HepG2 (cell line): ENCODE data around the gene TMEM63B. TPM values are rescaled to one million over a fixed set of nuclear protein-coding genes. Genes with fewer than 3 reads are reported as not detected.

Experiments
- ARNT ChIP-seq: fragments of 450-650 bp; IDR thresholded peaks from 2 replicates; pipeline ENCODE4 v1.6.1; 2017
- BCL6 ChIP-seq: IDR thresholded peaks from 2 replicates; pipeline ENCODE4 v1.6.1; 2016; ENCODE audit warnings: missing genetic modification reagents, missing compliant biosample characterization
- CBX1 ChIP-seq: IDR thresholded peaks from one replicate; pipeline ENCODE4 v1.6.1; 2016; ENCODE audit warnings: antibody characterized with exemption, low read depth
- CENPBD1 ChIP-seq: sonication (generic); formaldehyde crosslinking; IDR thresholded peaks from 2 replicates; pipeline ENCODE4 v1.8.0; 2022; ENCODE audit warnings: missing genetic modification reagents, low read depth, mild to moderate bottlenecking, borderline replicate concordance
- ETV5 ChIP-seq: IDR thresholded peaks from 2 replicates; pipeline ENCODE4 v1.6.1; 2018; ENCODE audit warnings: missing biosample characterization, missing genetic modification reagents, inconsistent platforms, borderline replicate concordance
- HCFC1 ChIP-seq: fragments of 150-350 bp; IDR thresholded peaks from 2 replicates; pipeline ENCODE4 v1.6.1; 2014; ENCODE audit warnings: low read depth, low read length
- HNF4G ChIP-seq, 2 experiments: sonication (generic) in 1 of 2; formaldehyde crosslinking in 1 of 2; IDR thresholded peaks; 2 replicates each; pipeline versions ENCODE4 v1.4.0 to v1.6.1; 2011 to 2020; ENCODE audit warnings: borderline replicate concordance in 2 of 2, low read depth in 2 of 2, mild to moderate bottlenecking in 2 of 2, low read length in 1 of 2, missing genetic modification reagents in 1 of 2, moderate library complexity in 1 of 2
- KLF13 ChIP-seq: sonication (generic); formaldehyde crosslinking; IDR thresholded peaks from 2 replicates; pipeline ENCODE4 v1.4.0; 2020; ENCODE audit warnings: mild to moderate bottlenecking, missing genetic modification reagents
- KMT2B ChIP-seq: IDR thresholded peaks from 2 replicates; pipeline ENCODE4 v1.6.1; 2016; ENCODE audit warnings: missing genetic modification reagents, missing compliant biosample characterization
- MBNL3 ChIP-seq: fragments of 250-450 bp; sonication (Bioruptor Pico); conservative IDR thresholded peaks from 2 replicates; pipeline ENCODE4 v1.8.0; 2022; ENCODE audit warnings: mild to moderate bottlenecking, inconsistent platforms
- NCOA1 ChIP-seq: sonication (generic); formaldehyde crosslinking; IDR thresholded peaks from 2 replicates; pipeline ENCODE4 v1.9.0; 2021; ENCODE audit warnings: missing genetic modification reagents
- NRL ChIP-seq: sonication (generic); formaldehyde crosslinking; IDR thresholded peaks from 2 replicates; pipeline ENCODE4 v1.5.0; 2020; ENCODE audit warnings: missing genetic modification reagents, mild to moderate bottlenecking, moderate library complexity, borderline replicate concordance
- RFX5 ChIP-seq: IDR thresholded peaks from 2 replicates; pipeline ENCODE4 v1.6.1; 2011; ENCODE audit warnings: low read depth, low read length, improper control_type of control experiment
- SIN3B ChIP-seq: fragments of 150-350 bp; IDR thresholded peaks from 2 replicates; pipeline ENCODE4 v1.6.1; 2014; ENCODE audit warnings: low read length
- THYN1 ChIP-seq: sonication (generic); formaldehyde crosslinking; IDR thresholded peaks from 2 replicates; pipeline ENCODE4 v1.8.1; 2023; ENCODE audit warnings: low read depth, mild to moderate bottlenecking, moderate library complexity, missing genetic modification reagents, borderline replicate concordance
- TSC22D2 ChIP-seq: sonication (generic); formaldehyde crosslinking; IDR thresholded peaks from 2 replicates; pipeline ENCODE4 v1.5.1; 2020; ENCODE audit warnings: missing genetic modification reagents, mild to moderate bottlenecking, borderline replicate concordance
- ZBTB1 ChIP-seq: sonication (generic); formaldehyde crosslinking; IDR thresholded peaks from 2 replicates; pipeline ENCODE4 v1.4.0; 2020; ENCODE audit warnings: missing genetic modification reagents, borderline replicate concordance
- ZNF224 ChIP-seq: sonication (generic); formaldehyde crosslinking; IDR thresholded peaks from 2 replicates; pipeline ENCODE4 v1.5.0; 2020; ENCODE audit warnings: mild to moderate bottlenecking, missing genetic modification reagents
- ZNF441 ChIP-seq: sonication (generic); formaldehyde crosslinking; IDR thresholded peaks from 2 replicates; pipeline ENCODE4 v1.7.0; 2021; ENCODE audit warnings: missing genetic modification reagents, borderline replicate concordance
- ZNF749 ChIP-seq: sonication (generic); formaldehyde crosslinking; IDR thresholded peaks from 2 replicates; pipeline ENCODE4 v1.8.0; 2022; ENCODE audit warnings: mild to moderate bottlenecking, missing genetic modification reagents, moderate library complexity, borderline replicate concordance
- ZSCAN25 ChIP-seq: sonication (generic); formaldehyde crosslinking; IDR thresholded peaks from 2 replicates; pipeline ENCODE4 v1.8.0; 2022; ENCODE audit warnings: mild to moderate bottlenecking, missing genetic modification reagents
- polyA plus RNA-seq, 8 experiments: library from polyadenylated mRNA; depleted of rRNA in 3 of 8; stranded (reverse) in 7 of 8; unstranded in 1 of 8; fragments of >200 nt; fragmentation: Illumina TruSeq in 4 of 8; extraction: Trizol in 4 of 8; gene quantifications; 2 replicates each; pipeline versions ENCODE4 v1.2.1 to v1.2.3, GENCODE V29; 2011 to 2016; ENCODE audit warnings: low read depth in 4 of 8, missing spikeins in 1 of 8, mixed read lengths in 1 of 8; ENCODE audit not compliant: insufficient read depth in 1 of 8
- total RNA-seq, 5 experiments: library from RNA; depleted of rRNA; stranded (reverse); fragments of >200 nt; fragmentation: Illumina TruSeq; extraction: Trizol; gene quantifications; 2 replicates each; pipeline ENCODE4 v1.2.3, GENCODE V29; 2016; ENCODE audit warnings: low read depth in 1 of 5
- TF ChIP-seq, protein P1 (sequence below): sonication (generic); formaldehyde crosslinking; IDR thresholded peaks from 2 replicates; pipeline ENCODE4 v1.4.0; 2020; ENCODE audit warnings: missing genetic modification reagents
- TF ChIP-seq, protein P2 (sequence below): sonication (generic); formaldehyde crosslinking; conservative IDR thresholded peaks from 2 replicates; pipeline ENCODE4 v1.8.0; 2022; ENCODE audit warnings: low read depth, missing genetic modification reagents
- TF ChIP-seq, protein P3 (sequence below): sonication (generic); formaldehyde crosslinking; IDR thresholded peaks from 2 replicates; pipeline ENCODE4 v1.5.1; 2020; ENCODE audit warnings: mild to moderate bottlenecking, missing genetic modification reagents

Gene TMEM63B
- total and polyA plus RNA-seq, 2 of the 13 experiments (the other 11 are each of a cell fraction or from before 2014, with no cell fraction given), result 27.4 to 75.8 TPM

DNA sequence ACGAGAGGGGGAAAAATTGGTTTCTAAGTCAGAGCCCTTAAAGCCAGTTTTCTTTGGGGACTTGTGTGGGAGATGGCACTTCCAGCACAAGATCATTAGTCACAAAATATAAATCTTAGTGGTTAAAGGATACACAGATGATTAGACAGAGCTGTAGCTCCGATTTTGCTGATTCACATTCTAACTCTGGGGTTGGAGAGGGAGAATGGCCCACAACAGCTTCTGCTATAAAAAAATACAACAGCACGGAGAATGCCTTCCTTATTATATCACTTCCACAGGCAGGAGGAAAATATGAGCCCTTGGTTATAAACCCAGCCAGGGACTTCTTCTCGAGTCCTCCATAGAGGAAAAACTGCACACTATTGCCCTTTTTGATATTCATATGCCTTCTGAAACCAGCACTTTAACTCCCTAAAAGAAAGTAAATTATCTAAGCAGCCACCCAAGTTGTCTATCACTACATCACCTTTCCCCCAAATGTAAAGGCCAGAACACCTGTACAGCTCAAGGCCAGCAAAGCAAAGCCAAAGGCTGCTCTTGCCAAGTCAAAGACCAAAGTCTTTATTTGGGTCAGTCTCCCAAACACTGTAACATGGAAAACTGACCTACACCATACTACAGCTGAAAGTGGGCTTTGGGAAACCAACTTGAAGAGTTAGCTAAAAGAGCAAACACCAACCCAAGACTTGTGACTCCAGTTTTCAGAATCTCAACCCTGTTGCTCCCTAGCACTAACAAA, 10.5 kb upstream of the TMEM63B start (continued):
- TF ChIP-seq, protein P1, sequence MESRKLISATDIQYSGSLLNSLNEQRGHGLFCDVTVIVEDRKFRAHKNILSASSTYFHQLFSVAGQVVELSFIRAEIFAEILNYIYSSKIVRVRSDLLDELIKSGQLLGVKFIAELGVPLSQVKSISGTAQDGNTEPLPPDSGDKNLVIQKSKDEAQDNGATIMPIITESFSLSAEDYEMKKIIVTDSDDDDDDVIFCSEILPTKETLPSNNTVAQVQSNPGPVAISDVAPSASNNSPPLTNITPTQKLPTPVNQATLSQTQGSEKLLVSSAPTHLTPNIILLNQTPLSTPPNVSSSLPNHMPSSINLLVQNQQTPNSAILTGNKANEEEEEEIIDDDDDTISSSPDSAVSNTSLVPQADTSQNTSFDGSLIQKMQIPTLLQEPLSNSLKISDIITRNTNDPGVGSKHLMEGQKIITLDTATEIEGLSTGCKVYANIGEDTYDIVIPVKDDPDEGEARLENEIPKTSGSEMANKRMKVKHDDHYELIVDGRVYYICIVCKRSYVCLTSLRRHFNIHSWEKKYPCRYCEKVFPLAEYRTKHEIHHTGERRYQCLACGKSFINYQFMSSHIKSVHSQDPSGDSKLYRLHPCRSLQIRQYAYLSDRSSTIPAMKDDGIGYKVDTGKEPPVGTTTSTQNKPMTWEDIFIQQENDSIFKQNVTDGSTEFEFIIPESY (CRISPR knock-in tag), result no peak
- TF ChIP-seq ARNT, result no peak
- no peak for TF ChIP-seq KMT2B (CRISPR knock-in tag)
- TF ChIP-seq HCFC1, result no peak
- TF ChIP-seq HNF4G (IDR thresholded peaks at IDR 0.05; ENCODE audit: borderline replicate concordance, low read depth, low read length), result peak; percentile 61; the same call in 1 of the 2 replicates
- peak; percentile 29; the same call in 1 of the 2 replicates for TF ChIP-seq HNF4G (CRISPR knock-in tag; IDR thresholded peaks at IDR 0.05; ENCODE audit: borderline replicate concordance, low read depth)
- TF ChIP-seq TSC22D2 (CRISPR knock-in tag), result no peak
- no peak for TF ChIP-seq THYN1 (CRISPR knock-in tag)
- no peak for TF ChIP-seq MBNL3 (CRISPR knock-in tag)
- no peak for TF ChIP-seq CENPBD1 (CRISPR knock-in tag)
- no peak for TF ChIP-seq NCOA1 (CRISPR knock-in tag)
- TF ChIP-seq NRL (CRISPR knock-in tag), result no peak
- no peak for TF ChIP-seq CBX1
- no peak for TF ChIP-seq RFX5
- TF ChIP-seq ZNF224 (CRISPR knock-in tag), result no peak
- TF ChIP-seq ZNF441 (CRISPR knock-in tag), result no peak
- TF ChIP-seq, protein P2, sequence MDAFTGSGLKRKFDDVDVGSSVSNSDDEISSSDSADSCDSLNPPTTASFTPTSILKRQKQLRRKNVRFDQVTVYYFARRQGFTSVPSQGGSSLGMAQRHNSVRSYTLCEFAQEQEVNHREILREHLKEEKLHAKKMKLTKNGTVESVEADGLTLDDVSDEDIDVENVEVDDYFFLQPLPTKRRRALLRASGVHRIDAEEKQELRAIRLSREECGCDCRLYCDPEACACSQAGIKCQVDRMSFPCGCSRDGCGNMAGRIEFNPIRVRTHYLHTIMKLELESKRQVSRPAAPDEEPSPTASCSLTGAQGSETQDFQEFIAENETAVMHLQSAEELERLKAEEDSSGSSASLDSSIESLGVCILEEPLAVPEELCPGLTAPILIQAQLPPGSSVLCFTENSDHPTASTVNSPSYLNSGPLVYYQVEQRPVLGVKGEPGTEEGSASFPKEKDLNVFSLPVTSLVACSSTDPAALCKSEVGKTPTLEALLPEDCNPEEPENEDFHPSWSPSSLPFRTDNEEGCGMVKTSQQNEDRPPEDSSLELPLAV (CRISPR knock-in tag), result no peak
- TF ChIP-seq SIN3B, result no peak
- no peak for TF ChIP-seq ZBTB1 (CRISPR knock-in tag)
- no peak for TF ChIP-seq ZSCAN25 (CRISPR knock-in tag)
- no peak for TF ChIP-seq KLF13 (CRISPR knock-in tag)
- TF ChIP-seq ZNF749 (CRISPR knock-in tag), result no peak
- TF ChIP-seq, protein P3, sequence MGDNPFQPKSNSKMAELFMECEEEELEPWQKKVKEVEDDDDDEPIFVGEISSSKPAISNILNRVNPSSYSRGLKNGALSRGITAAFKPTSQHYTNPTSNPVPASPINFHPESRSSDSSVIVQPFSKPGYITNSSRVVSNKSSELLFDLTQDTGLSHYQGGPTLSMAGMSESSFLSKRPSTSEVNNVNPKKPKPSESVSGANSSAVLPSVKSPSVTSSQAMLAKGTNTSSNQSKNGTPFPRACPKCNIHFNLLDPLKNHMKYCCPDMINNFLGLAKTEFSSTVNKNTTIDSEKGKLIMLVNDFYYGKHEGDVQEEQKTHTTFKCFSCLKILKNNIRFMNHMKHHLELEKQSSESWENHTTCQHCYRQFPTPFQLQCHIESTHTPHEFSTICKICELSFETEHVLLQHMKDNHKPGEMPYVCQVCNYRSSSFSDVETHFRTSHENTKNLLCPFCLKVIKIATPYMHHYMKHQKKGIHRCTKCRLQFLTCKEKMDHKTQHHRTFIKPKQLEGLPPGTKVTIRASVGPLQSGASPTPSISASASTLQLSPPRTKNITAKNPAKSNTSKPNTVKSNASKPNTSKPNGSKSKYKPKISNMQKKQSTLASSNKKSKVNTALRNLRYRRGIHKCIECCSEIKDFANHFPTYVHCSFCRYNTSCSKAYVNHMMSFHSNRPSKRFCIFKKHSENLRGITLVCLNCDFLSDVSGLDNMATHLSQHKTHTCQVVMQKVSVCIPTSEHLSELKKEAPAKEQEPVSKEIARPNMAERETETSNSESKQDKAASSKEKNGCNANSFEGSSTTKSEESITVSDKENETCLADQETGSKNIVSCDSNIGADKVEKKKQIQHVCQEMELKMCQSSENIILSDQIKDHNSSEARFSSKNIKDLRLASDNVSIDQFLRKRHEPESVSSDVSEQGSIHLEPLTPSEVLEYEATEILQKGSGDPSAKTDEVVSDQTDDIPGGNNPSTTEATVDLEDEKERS (CRISPR knock-in tag), result no peak
- no peak for TF ChIP-seq BCL6
- no peak for TF ChIP-seq ETV5
